Measurements from ENCODE around the gene NTHL1. TPM values are rescaled to one million over a fixed set of nuclear protein-coding genes. Genes with fewer than 3 reads are reported as not detected.

NTHL1 gene
- total RNA-seq, 2 donors from 2014 or later = 43.2 to 46.1 TPM

DNA sequence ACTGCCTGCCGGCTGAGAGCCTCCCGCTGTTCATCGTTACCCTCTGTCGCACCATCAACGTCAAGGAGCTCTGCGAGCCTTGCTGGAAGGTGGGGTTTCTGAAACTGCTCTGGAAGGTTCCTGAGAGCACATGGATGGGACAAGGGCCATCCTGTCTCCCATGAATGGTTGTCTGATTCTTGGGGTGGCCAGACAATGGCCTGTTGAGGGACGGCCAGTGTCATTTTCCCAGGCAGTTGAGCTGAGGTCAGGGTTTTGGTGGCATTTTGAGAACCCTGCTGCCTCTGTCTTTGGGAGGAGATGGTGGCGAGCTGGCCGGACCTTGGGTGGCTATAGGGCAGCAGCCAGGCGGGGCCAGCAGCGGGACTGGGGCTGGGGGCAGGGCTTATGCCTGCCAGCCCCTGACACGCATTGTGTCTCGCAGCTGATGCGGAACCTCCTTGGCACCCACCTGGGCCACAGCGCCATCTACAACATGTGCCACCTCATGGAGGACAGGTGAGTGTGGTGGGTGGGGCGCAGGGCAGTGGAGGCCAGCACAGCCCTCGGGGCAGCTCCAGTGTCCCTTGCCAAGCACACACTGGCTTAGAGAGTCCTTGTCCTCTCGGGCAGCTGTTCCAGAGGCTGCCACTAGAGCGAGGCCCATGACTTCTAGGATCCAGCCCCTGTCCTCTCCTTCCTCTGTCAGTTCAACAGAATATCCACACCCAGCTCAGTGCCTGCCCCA lies 9.2 kb upstream of the NTHL1 start:
- TF ChIP-seq, protein P1, sequence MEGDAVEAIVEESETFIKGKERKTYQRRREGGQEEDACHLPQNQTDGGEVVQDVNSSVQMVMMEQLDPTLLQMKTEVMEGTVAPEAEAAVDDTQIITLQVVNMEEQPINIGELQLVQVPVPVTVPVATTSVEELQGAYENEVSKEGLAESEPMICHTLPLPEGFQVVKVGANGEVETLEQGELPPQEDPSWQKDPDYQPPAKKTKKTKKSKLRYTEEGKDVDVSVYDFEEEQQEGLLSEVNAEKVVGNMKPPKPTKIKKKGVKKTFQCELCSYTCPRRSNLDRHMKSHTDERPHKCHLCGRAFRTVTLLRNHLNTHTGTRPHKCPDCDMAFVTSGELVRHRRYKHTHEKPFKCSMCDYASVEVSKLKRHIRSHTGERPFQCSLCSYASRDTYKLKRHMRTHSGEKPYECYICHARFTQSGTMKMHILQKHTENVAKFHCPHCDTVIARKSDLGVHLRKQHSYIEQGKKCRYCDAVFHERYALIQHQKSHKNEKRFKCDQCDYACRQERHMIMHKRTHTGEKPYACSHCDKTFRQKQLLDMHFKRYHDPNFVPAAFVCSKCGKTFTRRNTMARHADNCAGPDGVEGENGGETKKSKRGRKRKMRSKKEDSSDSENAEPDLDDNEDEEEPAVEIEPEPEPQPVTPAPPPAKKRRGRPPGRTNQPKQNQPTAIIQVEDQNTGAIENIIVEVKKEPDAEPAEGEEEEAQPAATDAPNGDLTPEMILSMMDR (conservative IDR thresholded peaks at IDR 0.05) = peak; percentile 65
- WGBS, 2 experiments (ENCODE audit: insufficient coverage in 1 of 2, insufficient read length in 1 of 2) = 88 to 94% methylated on average over 7 to 19 of the region's 19 CpGs
- no peak overlapping the region for H3K27ac Mint-ChIP-seq

DNA sequence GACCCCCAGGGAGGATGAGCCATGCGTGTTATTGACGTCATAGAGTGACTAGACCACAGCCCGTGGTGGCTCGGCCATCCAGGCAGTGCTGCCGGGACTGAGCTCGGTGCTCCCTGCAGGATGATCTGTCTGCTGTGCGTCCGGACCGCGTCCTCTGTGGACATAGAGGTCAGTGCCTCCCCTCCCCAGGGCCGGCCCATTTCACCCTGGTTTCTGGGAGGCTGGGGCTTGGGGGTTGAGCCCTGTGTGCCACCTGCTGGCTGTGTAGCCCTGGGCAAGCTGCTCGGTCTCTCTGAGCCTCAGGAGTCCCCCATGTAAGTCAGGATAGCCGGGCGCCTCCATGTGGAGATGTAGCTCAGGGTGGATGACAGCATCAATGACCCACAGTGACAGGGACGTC lies 8.4 kb upstream of the NTHL1 start:
- no peak overlapping the region for H3K27ac Mint-ChIP-seq
- Histone ChIP-seq H3K9ac (ENCODE audit: extremely low read depth, low read length, poor library complexity, severe bottlenecking) (no peak overlapping the region), H3K4me3 (ENCODE audit: low read length) (no peak overlapping the region), H3K4me1 (ENCODE audit: control insufficient read depth, insufficient read depth, low read length) (no peaks in the 10 kb centered on the region), H3K36me3 (ENCODE audit: control insufficient read depth, insufficient read depth, low read length) (peaks cover 8% of the 10 kb centered on the region), H3K27me3 (ENCODE audit: control insufficient read depth, insufficient read depth, low read length, poor library complexity, severe bottlenecking) (no peaks in the 10 kb centered on the region), H3K9me3 (ENCODE audit: control insufficient read depth, low read length) (no peaks in the 10 kb centered on the region), H3K27ac (ENCODE audit: low read depth, low read length) (no peak overlapping the region)
- peaks cover 4% of the 10 kb centered on the region for H3K4me1 Mint-ChIP-seq
- no peaks in the 10 kb centered on the region for H3K9me3 Mint-ChIP-seq
- TF ChIP-seq, protein P1 (conservative IDR thresholded peaks at IDR 0.05) = peak; percentile 43
- 91 to 93% methylated on average over 13 to 15 of the region's 15 CpGs for WGBS, 2 experiments (ENCODE audit: insufficient coverage in 1 of 2, insufficient read length in 1 of 2)
- H3K4me3 Mint-ChIP-seq = no peak overlapping the region
- H3K36me3 Mint-ChIP-seq (ENCODE audit: low read depth) = peaks cover 29% of the 10 kb centered on the region
- no peaks in the 10 kb centered on the region for H3K27me3 Mint-ChIP-seq (ENCODE audit: insufficient read depth)
- peak; percentile 63 for DNase-seq

More for the DNA sequence above, 9.2 kb upstream of the NTHL1 start:
- Histone ChIP-seq H3K4me1 (ENCODE audit: control insufficient read depth, insufficient read depth, low read length) (no peaks in the 10 kb centered on the region), H3K9me3 (ENCODE audit: control insufficient read depth, low read length) (no peaks in the 10 kb centered on the region), H3K27me3 (ENCODE audit: control insufficient read depth, insufficient read depth, low read length, poor library complexity, severe bottlenecking) (no peaks in the 10 kb centered on the region), H3K9ac (ENCODE audit: extremely low read depth, low read length, poor library complexity, severe bottlenecking) (no peak overlapping the region), H3K36me3 (ENCODE audit: control insufficient read depth, insufficient read depth, low read length) (peaks cover 7% of the 10 kb centered on the region), H3K4me3 (ENCODE audit: low read length) (no peak overlapping the region), H3K27ac (ENCODE audit: low read depth, low read length) (no peak overlapping the region)
- Mint-ChIP-seq H3K27me3 (ENCODE audit: insufficient read depth) (no peaks in the 10 kb centered on the region), H3K4me1 (peaks cover 4% of the 10 kb centered on the region), H3K4me3 (no peak overlapping the region), H3K9me3 (no peaks in the 10 kb centered on the region), H3K36me3 (ENCODE audit: low read depth) (peaks cover 23% of the 10 kb centered on the region)
- DNase-seq = peak; percentile 74

DNA sequence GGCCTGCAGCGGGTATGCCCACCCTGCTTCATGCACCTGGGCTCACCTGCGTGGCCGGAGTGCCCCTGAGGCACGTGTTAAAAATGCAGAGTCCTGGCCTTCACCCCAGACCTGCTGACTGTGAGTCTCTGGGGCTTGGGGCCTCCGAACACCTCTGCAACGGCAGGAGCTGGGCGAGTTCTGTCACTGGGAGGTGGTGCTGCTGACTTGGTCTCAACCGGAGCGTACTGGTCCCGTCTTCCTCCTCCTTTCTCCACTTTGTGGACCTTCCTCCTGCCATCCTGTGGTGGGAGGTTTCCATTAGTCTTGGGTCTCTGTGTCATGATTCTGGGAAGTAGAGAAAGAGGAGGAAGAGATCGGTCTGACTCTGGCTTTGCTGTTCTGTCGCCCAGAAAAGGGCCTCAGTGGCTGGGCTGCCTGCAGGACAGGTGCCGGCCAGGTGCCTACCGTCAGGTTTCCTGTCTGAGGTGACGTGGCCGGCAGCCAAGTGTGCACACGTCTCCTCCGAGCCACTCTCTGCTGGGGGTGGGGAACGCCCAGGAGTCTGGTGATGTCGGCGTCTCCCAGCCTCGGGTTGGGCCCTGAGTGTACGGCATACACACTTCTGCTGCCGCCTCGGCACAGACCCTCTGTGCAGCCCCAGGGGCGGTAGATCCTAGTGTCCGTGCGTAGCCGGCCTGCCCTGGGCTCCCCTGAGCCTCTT lies 7.1 kb upstream of the NTHL1 start:
- Histone ChIP-seq H3K9ac (ENCODE audit: extremely low read depth, low read length, poor library complexity, severe bottlenecking) (no peak overlapping the region), H3K9me3 (ENCODE audit: control insufficient read depth, low read length) (no peaks in the 10 kb centered on the region), H3K27me3 (ENCODE audit: control insufficient read depth, insufficient read depth, low read length, poor library complexity, severe bottlenecking) (no peaks in the 10 kb centered on the region), H3K4me1 (ENCODE audit: control insufficient read depth, insufficient read depth, low read length) (no peaks in the 10 kb centered on the region), H3K36me3 (ENCODE audit: control insufficient read depth, insufficient read depth, low read length) (peaks cover 15% of the 10 kb centered on the region), H3K27ac (ENCODE audit: low read depth, low read length) (no peak overlapping the region), H3K4me3 (ENCODE audit: low read length) (no peak overlapping the region)
- Mint-ChIP-seq H3K4me1 (peaks cover 4% of the 10 kb centered on the region), H3K27me3 (ENCODE audit: insufficient read depth) (no peaks in the 10 kb centered on the region), H3K9me3 (no peaks in the 10 kb centered on the region), H3K27ac (no peak overlapping the region), H3K36me3 (ENCODE audit: low read depth) (peaks cover 30% of the 10 kb centered on the region), H3K4me3 (no peak overlapping the region)
- DNase-seq = no peak
- TF ChIP-seq, protein P1 (conservative IDR thresholded peaks at IDR 0.05) = no peak
- 95 to 100% methylated on average over 22 to 29 of the region's 29 CpGs for WGBS, 2 experiments (ENCODE audit: insufficient coverage in 1 of 2, insufficient read length in 1 of 2)

Measured in endodermal cell (in vitro differentiated cells).